ENCODE measurements around the gene ELP4. TPM values are rescaled to one million over a fixed set of nuclear protein-coding genes. Genes with fewer than 3 reads are reported as not detected.
A peak's percentile ranks its signal among the peaks of the same experiment; 100 is the strongest.

ELP4 gene
- total and polyA plus RNA-seq, 8 donors: 15.5 to 26.0 (median 21.9) TPM

GRCh38 chr11:31628111-31628510, 118.5 kb downstream of the ELP4 start:
- H3K9me3 ChIP-seq: no peaks in the 10 kb centered on the region
- H3K36me3 ChIP-seq: no peaks in the 10 kb centered on the region
- DNase-seq (no peak), ATAC-seq (no peak)
- no peak for TF ChIP-seq CTCF (IDR thresholded peaks at IDR 0.05)
- no peaks in the 10 kb centered on the region for H3K4me1 ChIP-seq
- H3K27ac ChIP-seq: no peak overlapping the region
- intact Hi-C loops (cut with DNase I): no loop called here
- no peak overlapping the region for H3K4me3 ChIP-seq
- H3K27me3 ChIP-seq: no peaks in the 10 kb centered on the region

DNA sequence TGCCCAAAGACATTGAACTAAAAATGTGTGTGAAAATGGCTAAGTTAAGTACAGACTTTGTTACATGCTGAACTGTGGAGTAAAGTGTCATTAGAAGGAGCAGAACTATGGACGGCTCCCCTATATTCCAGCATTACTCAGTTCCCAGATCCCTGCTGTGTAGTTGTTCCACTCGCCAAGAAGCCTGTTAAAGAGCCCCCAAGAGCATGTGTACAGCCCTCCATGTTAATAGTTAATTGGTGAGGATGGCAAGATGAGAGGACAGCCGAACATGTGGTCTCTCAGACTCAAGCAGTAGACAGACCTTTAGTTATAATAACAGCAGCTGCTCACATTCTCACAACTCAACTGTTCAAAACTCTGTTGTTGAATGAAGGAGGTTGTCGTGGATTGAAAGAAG, 127.4 kb downstream of the ELP4 start:
- H3K4me1 ChIP-seq: no peaks in the 10 kb centered on the region
- DNase-seq (no peak), ATAC-seq (no peak)
- no peaks in the 10 kb centered on the region for H3K27me3 ChIP-seq
- H3K27ac ChIP-seq: no peak overlapping the region
- H3K36me3 ChIP-seq: no peaks in the 10 kb centered on the region
- H3K9me3 ChIP-seq: no peaks in the 10 kb centered on the region
- no peak for TF ChIP-seq CTCF (IDR thresholded peaks at IDR 0.05)
- intact Hi-C loops (cut with DNase I): no loop called here
- H3K4me3 ChIP-seq: no peak overlapping the region

- Histone ChIP-seq H3K9me3 (no peaks in the 10 kb centered on the region), H3K36me3 (no peaks in the 10 kb centered on the region), H3K4me3 (no peak overlapping the region), H3K4me1 (no peaks in the 10 kb centered on the region), H3K27ac (no peak overlapping the region), H3K27me3 (no peaks in the 10 kb centered on the region)
- no peak for DNase-seq
- intact Hi-C loops (cut with DNase I): no loop called here
- TF ChIP-seq CTCF (IDR thresholded peaks at IDR 0.05): no peak
- no peak for ATAC-seq
These were observed 131.0 kb downstream of the ELP4 start for GRCh38 chr11:31640611-31641010.

DNA sequence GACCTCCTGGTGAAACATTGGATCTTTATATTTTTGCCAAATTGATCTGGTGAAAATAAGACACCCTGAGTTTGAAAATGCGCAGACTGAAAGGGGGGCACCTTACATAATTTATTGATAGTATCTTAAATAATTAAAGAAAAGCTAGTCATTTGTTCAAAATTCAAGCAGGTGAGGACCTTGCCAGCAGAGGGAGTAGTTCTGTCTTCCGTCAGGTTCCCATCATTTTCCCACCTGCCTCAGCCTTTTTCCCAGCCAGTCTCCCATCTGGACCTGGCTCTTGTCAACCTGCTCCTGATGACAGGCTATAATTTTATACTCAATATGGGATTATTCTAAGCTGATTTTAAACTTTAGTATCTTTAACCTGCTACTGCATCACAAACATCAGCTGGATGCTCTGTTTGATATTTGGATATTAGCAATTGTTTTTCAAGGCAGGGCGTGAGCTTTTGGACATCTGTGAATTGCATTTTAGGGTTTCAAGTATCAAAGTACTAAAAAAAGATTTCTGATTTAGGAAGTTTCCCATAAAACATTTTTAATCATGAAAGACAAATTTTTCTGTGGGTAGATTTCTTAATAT, 132.0 kb downstream of the ELP4 start:
- Histone ChIP-seq H3K9me3 (no peaks in the 10 kb centered on the region), H3K36me3 (no peaks in the 10 kb centered on the region), H3K4me3 (no peak overlapping the region), H3K27me3 (no peaks in the 10 kb centered on the region), H3K27ac (no peak overlapping the region), H3K4me1 (peaks cover 0 to 4% of the 10 kb centered on the region in 2 donors)
- ATAC-seq (peak; percentile 35), DNase-seq (peak in 1 of 4 donors; percentile 19)
- intact Hi-C loops (cut with DNase I): no loop called here
- peak; percentile 21 to 35 for TF ChIP-seq CTCF (IDR thresholded peaks at IDR 0.05)

- no peak for TF ChIP-seq CTCF (IDR thresholded peaks at IDR 0.05)
- intact Hi-C loops (cut with DNase I): no loop called here
- peaks cover 0 to 4% of the 10 kb centered on the region in 2 donors for H3K4me1 ChIP-seq
These were observed 134.3 kb downstream of the ELP4 start for GRCh38 chr11:31643857-31644256.

More at GRCh38 chr11:31643857-31644256, 134.3 kb downstream of the ELP4 start:
- no peak for ATAC-seq
- Histone ChIP-seq H3K27ac (no peak overlapping the region), H3K36me3 (no peaks in the 10 kb centered on the region), H3K4me3 (no peak overlapping the region), H3K27me3 (no peaks in the 10 kb centered on the region), H3K9me3 (no peaks in the 10 kb centered on the region)
- DNase-seq: no peak
